Naive thymus-derived CD4-positive, alpha-beta T cell (primary cell): Measurements from ENCODE around the gene RAVER2. TPM values are rescaled to one million over a fixed set of nuclear protein-coding genes. Genes with fewer than 3 reads are reported as not detected.
A peak's percentile ranks its signal among the peaks of the same experiment; 100 is the strongest.
"Not testable (repeated sequence)": the region's sequence is repeated elsewhere in the genome, so short reads cannot be mapped to it uniquely, and the experiment has no call there.

ENCODE experiments used
- ATAC-seq: fragments of 150-1000 bp; cut with Tn5 transposase; 2 replicates; pipeline ENCODE4 v1.10.0; 2021; ENCODE audit warnings: mild to moderate bottlenecking, moderate library complexity
- CTCF ChIA-PET: fragments of 350-600 bp; sonication (Branson Sonifier 250); formaldehyde crosslinking; loops from one replicate; lab custom pipeline; 2021; ENCODE audit warnings: antibody characterized with exemption; lab: Charles Lee
- POLR2A ChIA-PET: fragments of 350-600 bp; sonication (Branson Sonifier 250); formaldehyde crosslinking; loops from one replicate; lab custom pipeline; 2021; ENCODE audit warnings: antibody characterized with exemption, inconsistent platforms; lab: Charles Lee
- DNase-seq, 9 donors: peaks; one replicate each; pipeline versions ENCODE4 v3.0.0 to v3.0.0-alpha.2; 2020 to 2022; ENCODE audit warnings: mixed read lengths in 1 of 9
- H3K27ac ChIP-seq: one replicate; pipeline ENCODE4 v1.7.0; 2013; ENCODE audit warnings: mild to moderate bottlenecking, low read depth, low read length, moderate library complexity
- H3K27me3 ChIP-seq, 2 donors: one replicate each; pipeline ENCODE4 v1.7.0; 2013; ENCODE audit warnings: low read length in 2 of 2, mild to moderate bottlenecking in 2 of 2, moderate library complexity in 2 of 2; ENCODE audit not compliant: control insufficient read depth in 2 of 2, insufficient read depth in 2 of 2
- H3K36me3 ChIP-seq, 3 experiments: 1 replicate in 2 of 3; 2 replicates in 1 of 3; pipeline ENCODE4 v1.7.0; 2013; ENCODE audit warnings: low read length in 3 of 3, mild to moderate bottlenecking in 3 of 3, moderate library complexity in 1 of 3; ENCODE audit not compliant: insufficient read depth in 3 of 3, control insufficient read depth in 2 of 3
- H3K4me1 ChIP-seq, 2 donors: one replicate each; pipeline ENCODE4 v1.7.0; 2013; ENCODE audit warnings: low read length in 2 of 2, mild to moderate bottlenecking in 2 of 2, moderate library complexity in 1 of 2; ENCODE audit not compliant: control insufficient read depth in 2 of 2, insufficient read depth in 2 of 2
- H3K4me3 ChIP-seq: 2 replicates; pipeline ENCODE4 v1.7.0; 2013; ENCODE audit warnings: mild to moderate bottlenecking, low read length
- H3K9me3 ChIP-seq, 3 experiments: 1 replicate in 2 of 3; 2 replicates in 1 of 3; pipeline ENCODE4 v1.7.0; 2013; ENCODE audit warnings: low read length in 3 of 3; ENCODE audit not compliant: control insufficient read depth in 2 of 3
- H3K27ac Mint-ChIP-seq, 9 donors: one replicate each; pipeline ENCODE4 v1.8.0; 2020 to 2022; ENCODE audit warnings: mixed read lengths in 9 of 9, mild to moderate bottlenecking in 8 of 9, moderate library complexity in 5 of 9, inconsistent platforms in 2 of 9
- H3K27me3 Mint-ChIP-seq, 5 donors: one replicate each; pipeline ENCODE4 v1.8.0; 2021 to 2022; ENCODE audit warnings: mixed read lengths in 5 of 5, mild to moderate bottlenecking in 1 of 5
- H3K36me3 Mint-ChIP-seq, 5 donors: one replicate each; pipeline ENCODE4 v1.8.0; 2020 to 2022; ENCODE audit warnings: mixed read lengths in 5 of 5, mild to moderate bottlenecking in 3 of 5, inconsistent platforms in 1 of 5
- H3K4me1 Mint-ChIP-seq, 7 donors: one replicate each; pipeline ENCODE4 v1.8.0; 2020 to 2022; ENCODE audit warnings: mixed read lengths in 7 of 7, mild to moderate bottlenecking in 3 of 7, inconsistent platforms in 1 of 7
- H3K4me3 Mint-ChIP-seq, 10 donors: one replicate each; pipeline ENCODE4 v1.8.0; 2020 to 2022; ENCODE audit warnings: mild to moderate bottlenecking in 10 of 10, mixed read lengths in 10 of 10, moderate library complexity in 6 of 10, inconsistent platforms in 2 of 10
- H3K9me3 Mint-ChIP-seq, 11 donors: one replicate each; pipeline ENCODE4 v1.8.0; 2020 to 2022; ENCODE audit warnings: mixed read lengths in 11 of 11, mild to moderate bottlenecking in 4 of 11, inconsistent platforms in 1 of 11, moderate library complexity in 1 of 11
- intact Hi-C, 2 donors: fragments of 100-400 bp; cut with micrococcal nuclease; formaldehyde crosslinking; loops; one replicate each; pipeline ENCODE4 v1.15.1; 2023
- polyA plus RNA-seq, 2 donors: library from polyadenylated mRNA; unstranded; fragments of 300-500 nt; fragmentation: Illumina TruSeq; gene quantifications; one replicate each; pipeline ENCODE4 v1.2.3, GENCODE V29; 2021
- total RNA-seq, 6 experiments: library from RNA in 5 of 6; stranded (reverse) in 5 of 6; gene quantifications; 1 replicate in 5 of 6; 2 replicates in 1 of 6; pipeline ENCODE4 v1.2.3 and lab custom pipeline; 2021 to 2026

Gene RAVER2, protein sequence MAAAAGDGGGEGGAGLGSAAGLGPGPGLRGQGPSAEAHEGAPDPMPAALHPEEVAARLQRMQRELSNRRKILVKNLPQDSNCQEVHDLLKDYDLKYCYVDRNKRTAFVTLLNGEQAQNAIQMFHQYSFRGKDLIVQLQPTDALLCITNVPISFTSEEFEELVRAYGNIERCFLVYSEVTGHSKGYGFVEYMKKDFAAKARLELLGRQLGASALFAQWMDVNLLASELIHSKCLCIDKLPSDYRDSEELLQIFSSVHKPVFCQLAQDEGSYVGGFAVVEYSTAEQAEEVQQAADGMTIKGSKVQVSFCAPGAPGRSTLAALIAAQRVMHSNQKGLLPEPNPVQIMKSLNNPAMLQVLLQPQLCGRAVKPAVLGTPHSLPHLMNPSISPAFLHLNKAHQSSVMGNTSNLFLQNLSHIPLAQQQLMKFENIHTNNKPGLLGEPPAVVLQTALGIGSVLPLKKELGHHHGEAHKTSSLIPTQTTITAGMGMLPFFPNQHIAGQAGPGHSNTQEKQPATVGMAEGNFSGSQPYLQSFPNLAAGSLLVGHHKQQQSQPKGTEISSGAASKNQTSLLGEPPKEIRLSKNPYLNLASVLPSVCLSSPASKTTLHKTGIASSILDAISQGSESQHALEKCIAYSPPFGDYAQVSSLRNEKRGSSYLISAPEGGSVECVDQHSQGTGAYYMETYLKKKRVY
- total RNA-seq: 1 to 10 TPM in 3 of 5 experiments, under 1 TPM in 2; 0.29 to 1.9 (median 1.2) TPM
- under 1 TPM; 0.45 to 0.93 TPM for polyA plus RNA-seq
- total RNA-seq (lab: John Stamatoyannopoulos, UW): 6.9 reads per million, percentile 29 among the genes with 10 or more reads in this experiment

DNA sequence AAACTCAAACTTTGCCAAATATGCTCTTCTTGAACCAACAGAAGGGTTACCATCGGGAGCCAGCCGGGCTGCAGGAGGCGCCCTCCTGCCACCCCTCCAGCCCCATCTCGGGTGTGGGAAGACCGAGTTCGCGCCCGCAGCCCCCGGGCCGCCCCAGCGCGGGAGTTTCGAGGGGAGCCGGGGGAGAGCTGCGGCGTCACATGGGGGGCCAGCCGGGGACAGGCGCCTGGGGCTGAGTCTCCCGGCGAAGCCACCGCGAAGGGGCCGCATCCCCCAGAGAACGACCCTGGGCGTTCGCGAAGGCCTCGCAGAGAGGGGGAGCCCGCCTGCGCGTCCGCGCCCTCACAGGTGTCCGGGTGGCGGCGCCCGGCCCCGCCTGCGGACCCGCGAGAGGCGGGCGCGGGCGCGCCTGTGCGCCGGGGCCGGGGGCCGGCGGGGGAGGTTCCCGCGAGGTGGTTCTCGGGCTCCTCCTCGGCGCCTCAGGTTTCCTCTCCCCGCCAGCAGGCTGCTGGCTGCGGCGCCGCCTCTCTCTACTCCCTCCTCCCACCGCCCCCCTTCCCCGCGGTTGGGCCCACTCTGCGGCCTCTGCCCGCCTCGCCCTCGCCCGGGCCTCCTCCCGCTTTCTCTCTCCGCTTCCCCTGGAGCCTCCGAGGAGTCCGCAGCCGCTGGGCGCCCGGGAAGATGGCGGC is at the start of gene RAVER2:
Gene RAVER2, plus strand, starts transcription at position 584 of the 689 bp plus-strand sequence. Its CDS starts 98 bp downstream, at position 682.
- peak within 1 kb of the TSS; percentile 55 for H3K4me3 ChIP-seq
- Mint-ChIP-seq H3K4me3 (peak within 1 kb of the TSS; percentile 80 to 98 (median 90)), H3K4me1 (peaks cover 11 to 26% (median 16%) of the 10 kb centered on the region in 7 donors), H3K27me3 (peaks cover 0 to 51% (median 6%) of the 10 kb centered on the region in 5 donors), H3K36me3 (no peaks in the 10 kb centered on the region), H3K9me3 (no peaks in the 10 kb centered on the region), H3K27ac (peak within 1 kb of the TSS in 8 of 9 donors; percentile 28 to 93 (median 82))
- ChIA-PET POLR2A (no interaction called here), CTCF (interaction anchor here (1.4 kb wide), 1 partner anchor 79 kb away, joined by 3 read pairs; no protein-coding TSS in a partner anchor)
- no peaks in the 10 kb centered on the region for H3K36me3 ChIP-seq
- no peaks in the 10 kb centered on the region for H3K9me3 ChIP-seq
- H3K27ac ChIP-seq: peak within 1 kb of the TSS; percentile 10
- intact Hi-C loops: loop anchor here (1.0 to 10.0 kb wide), 11 partner anchors 80 to 680 kb away; partner anchors contain the start of genes JAK1 (in 2 of the 2), LEPR (in 2 of the 2), LEPROT (in 2 of the 2) and CACHD1 (in 1 of the 2)
- ATAC-seq: peak; percentile 84
- H3K27me3 ChIP-seq: no peaks in the 10 kb centered on the region
- DNase-seq: peak; percentile 41 to 60 (median 48)
- H3K4me1 ChIP-seq: peaks cover 5% of the 10 kb centered on the region in 2 donors

DNA sequence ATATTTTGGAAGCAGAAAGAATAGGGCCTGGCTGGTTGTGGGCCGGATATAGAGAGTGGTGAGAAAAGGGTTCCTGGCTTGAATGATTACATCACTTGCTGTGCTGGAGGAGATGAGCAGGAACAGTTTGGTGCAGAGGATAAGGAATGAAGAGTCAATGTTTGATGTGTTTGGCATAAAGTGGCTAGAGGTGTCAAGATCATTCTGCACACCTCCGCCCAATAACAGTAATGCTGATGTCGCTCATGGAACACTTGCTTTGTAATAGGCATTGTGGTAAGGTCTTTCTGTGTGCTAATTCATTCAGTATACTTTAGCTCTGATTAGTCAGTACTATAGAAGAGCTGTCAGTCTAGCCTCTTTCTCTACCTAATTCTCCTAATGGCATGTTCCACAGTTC is 48.0 kb upstream of the RAVER2 start:
- CTCF ChIA-PET: interaction anchor here (0.7 to 1.2 kb wide), 2 partner anchors 8 to 1998 kb away, joined by 3 read pairs; no protein-coding TSS in a partner anchor

GRCh38 chr1:64699327-64699726 is 45.5 kb upstream of the RAVER2 start:
- no peak for DNase-seq
- Histone ChIP-seq H3K36me3 (no peaks in the 10 kb centered on the region), H3K9me3 (no peaks in the 10 kb centered on the region), H3K27ac (no peak overlapping the region), H3K4me1 (no peaks in the 10 kb centered on the region), H3K27me3 (no peaks in the 10 kb centered on the region), H3K4me3 (no peak overlapping the region)
- CTCF ChIA-PET: no interaction called here
- Mint-ChIP-seq H3K4me3 (no peak overlapping the region), H3K9me3 (peaks cover 0 to 7% (median 0%) of the 10 kb centered on the region in 11 donors), H3K36me3 (peaks cover 0 to 7% (median 0%) of the 10 kb centered on the region in 5 donors), H3K27ac (peak overlapping the region in 1 of 9 donors; percentile 2), H3K27me3 (peaks cover 0 to 16% (median 10%) of the 10 kb centered on the region in 5 donors), H3K4me1 (peaks cover 0 to 2% (median 0%) of the 10 kb centered on the region in 7 donors)
- intact Hi-C loops: no loop called here
- no peak for ATAC-seq
- POLR2A ChIA-PET: no interaction called here

More for the DNA sequence above, 48.0 kb upstream of the RAVER2 start:
- DNase-seq: no peak
- Histone ChIP-seq H3K9me3 (no peaks in the 10 kb centered on the region), H3K27ac (no peak overlapping the region), H3K36me3 (no peaks in the 10 kb centered on the region), H3K4me1 (no peaks in the 10 kb centered on the region), H3K27me3 (no peaks in the 10 kb centered on the region), H3K4me3 (no peak overlapping the region)
- Mint-ChIP-seq H3K27ac (peak overlapping the region in 1 of 9 donors; percentile 47), H3K9me3 (peaks cover 0 to 2% (median 0%) of the 10 kb centered on the region in 11 donors), H3K4me1 (peaks cover 0 to 3% (median 0%) of the 10 kb centered on the region in 7 donors), H3K4me3 (no peak overlapping the region), H3K27me3 (peaks cover 0 to 9% (median 0%) of the 10 kb centered on the region in 5 donors), H3K36me3 (peaks cover 0 to 10% (median 0%) of the 10 kb centered on the region in 5 donors)
- intact Hi-C loops: no loop called here
- POLR2A ChIA-PET: no interaction called here
- no peak for ATAC-seq

DNA sequence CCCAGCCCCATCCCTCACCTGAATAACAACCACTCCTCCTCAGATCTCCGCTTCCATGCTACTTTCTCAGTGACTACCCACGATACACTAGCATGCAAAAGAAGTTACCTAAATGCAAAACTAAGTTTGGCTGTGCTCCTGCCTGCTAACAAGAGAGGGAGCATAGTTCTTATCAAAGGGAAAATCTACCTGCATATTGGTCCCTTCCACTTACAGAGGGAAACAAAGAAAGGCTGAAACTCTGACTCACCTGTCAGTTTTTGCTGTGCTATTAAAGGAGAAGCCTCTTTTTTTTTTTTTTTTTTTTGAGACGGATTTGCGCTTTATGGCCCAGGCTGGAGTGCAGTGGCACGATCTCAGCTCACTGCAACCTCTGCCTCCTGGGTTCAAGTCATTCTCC is 43.8 kb upstream of the RAVER2 start:
- peaks cover 0 to 7% (median 0%) of the 10 kb centered on the region in 5 donors for H3K36me3 Mint-ChIP-seq
- H3K27me3 ChIP-seq: no peaks in the 10 kb centered on the region
- H3K36me3 ChIP-seq: no peaks in the 10 kb centered on the region
- peaks cover 0 to 7% (median 0%) of the 10 kb centered on the region in 11 donors for H3K9me3 Mint-ChIP-seq
- no peaks in the 10 kb centered on the region for H3K4me1 ChIP-seq
- no peak overlapping the region for H3K27ac ChIP-seq
- ChIA-PET CTCF (interaction anchor here (0.6 to 1.0 kb wide), 2 partner anchors 9 to 14 kb away, joined by 3 read pairs; no protein-coding TSS in a partner anchor), POLR2A (no interaction called here)
- no peak overlapping the region for H3K4me3 Mint-ChIP-seq
- H3K4me3 ChIP-seq: no peak overlapping the region
- DNase-seq (no peak), ATAC-seq (no peak)
- H3K9me3 ChIP-seq: no peaks in the 10 kb centered on the region
- intact Hi-C loops: no loop called here
- peaks cover 0 to 16% (median 10%) of the 10 kb centered on the region in 5 donors for H3K27me3 Mint-ChIP-seq
- H3K4me1 Mint-ChIP-seq: peaks cover 0 to 2% (median 0%) of the 10 kb centered on the region in 7 donors
- H3K27ac Mint-ChIP-seq: no peak overlapping the region

DNA sequence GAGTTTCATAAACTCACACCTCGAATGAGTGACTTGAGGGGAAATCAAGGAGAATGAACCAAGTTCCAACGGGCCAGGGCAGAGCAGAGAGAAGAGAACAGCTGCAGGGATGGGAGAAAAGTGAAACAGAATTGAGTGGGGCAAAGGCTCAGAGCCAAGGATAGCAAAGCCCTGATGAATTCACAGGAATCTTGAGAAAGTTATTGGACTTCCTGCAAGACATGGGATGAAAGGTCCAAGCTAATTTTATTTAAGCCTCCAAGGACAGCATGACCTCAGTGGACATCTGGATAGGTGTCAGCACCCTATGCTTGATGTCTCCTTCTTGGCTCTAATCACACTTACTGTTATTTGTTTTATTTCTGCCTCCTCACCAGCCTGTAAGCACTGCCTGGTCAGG is 43.0 kb upstream of the RAVER2 start:
- Histone ChIP-seq H3K27ac (no peak overlapping the region), H3K27me3 (no peaks in the 10 kb centered on the region), H3K9me3 (no peaks in the 10 kb centered on the region), H3K4me3 (no peak overlapping the region), H3K4me1 (no peaks in the 10 kb centered on the region), H3K36me3 (no peaks in the 10 kb centered on the region)
- Mint-ChIP-seq H3K4me1 (peaks cover 0 to 2% (median 0%) of the 10 kb centered on the region in 7 donors), H3K9me3 (peaks cover 0 to 7% (median 0%) of the 10 kb centered on the region in 11 donors), H3K4me3 (no peak overlapping the region), H3K27ac (no peak overlapping the region), H3K27me3 (peaks cover 0 to 16% (median 10%) of the 10 kb centered on the region in 5 donors), H3K36me3 (peaks cover 0 to 7% (median 0%) of the 10 kb centered on the region in 5 donors)
- POLR2A ChIA-PET: no interaction called here
- intact Hi-C loops: no loop called here
- CTCF ChIA-PET: interaction anchor here (1.0 kb wide), 1 partner anchor 13 kb away, joined by 3 read pairs; no protein-coding TSS in a partner anchor
- no peak for DNase-seq
- ATAC-seq: no peak

- H3K4me3 Mint-ChIP-seq, H3K27ac ChIP-seq, H3K4me3 ChIP-seq, H3K9me3 Mint-ChIP-seq, DNase-seq, POLR2A ChIA-PET, H3K27ac Mint-ChIP-seq, H3K4me1 ChIP-seq, H3K4me1 Mint-ChIP-seq, ATAC-seq, H3K36me3 ChIP-seq, H3K9me3 ChIP-seq, H3K27me3 ChIP-seq, intact Hi-C loops, H3K36me3 Mint-ChIP-seq: not testable (repeated sequence)
- peaks cover 0 to 16% (median 11%) of the 10 kb centered on the region in 5 donors for H3K27me3 Mint-ChIP-seq
- CTCF ChIA-PET: interaction anchor here (0.6 kb wide), 1 partner anchor 59 kb away, joined by 3 read pairs; no protein-coding TSS in a partner anchor
These were observed 42.2 kb upstream of the RAVER2 start for GRCh38 chr1:64702670-64703069.
